ENCODE data around the gene KLF17. TPM values are rescaled to one million over a fixed set of nuclear protein-coding genes. Genes with fewer than 3 reads are reported as not detected.

KLF17 gene
- total and polyA plus RNA-seq, 2 of the 8 experiments (the other 6 are each of a cell fraction or from before 2014, with no cell fraction given) = not detected

DNA sequence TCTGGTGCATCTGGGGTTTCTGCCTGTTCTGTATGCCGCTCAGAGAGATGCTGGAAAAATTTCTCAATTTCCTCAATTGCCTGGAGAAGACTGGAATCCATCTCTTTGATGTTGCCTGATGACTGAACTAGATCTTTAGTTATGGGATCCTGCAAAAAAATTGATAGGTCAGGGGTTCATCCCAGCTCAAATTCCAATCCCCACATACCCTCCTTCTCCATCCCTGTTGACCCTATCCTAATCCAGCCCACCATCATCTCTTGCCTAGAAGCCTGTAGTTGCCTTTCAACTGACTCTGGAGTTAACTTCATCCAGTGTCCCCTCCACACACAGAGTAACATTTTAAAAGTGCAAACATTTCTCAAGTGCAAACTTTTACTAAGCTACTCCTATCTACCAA is 22.9 kb downstream of the KLF17 start, which contains the start of gene KLF18:
KLF18 (minus strand) TSS at position 101 of the 400 bp plus-strand sequence; CDS start at position 101, 0 bp downstream.
- Histone ChIP-seq H2BK15ac (ENCODE audit: low read length) (no peak within 1 kb of the TSS), H3K4me2 (ENCODE audit: insufficient read depth in 1 of 2, low read depth in 2 of 2, low read length in 2 of 2) (no peak within 1 kb of the TSS), H3K4me3 (ENCODE audit: extremely low read depth in 1 of 4, insufficient read depth in 2 of 4, low read depth in 3 of 4, low read length in 4 of 4) (no peak within 1 kb of the TSS), H3K9ac (replicated peaks in 1 of 4; ENCODE audit: extremely low read depth in 1 of 4, low read depth in 3 of 4, low read length in 3 of 4) (no peak within 1 kb of the TSS), H3K4me1 (replicated peaks in 1 of 4; ENCODE audit: control insufficient read depth in 3 of 4, insufficient read depth in 4 of 4, low read length in 3 of 4) (no peaks in the 10 kb centered on the region), H4K91ac (replicated peaks; ENCODE audit: insufficient read length, low read length) (no peak within 1 kb of the TSS), H2BK120ac (replicated peaks; ENCODE audit: low read depth, low read length) (no peak within 1 kb of the TSS), H3K23me2 (ENCODE audit: low read depth, low read length) (no peaks in the 10 kb centered on the region), H4K8ac (ENCODE audit: extremely low read depth, insufficient read depth, low read length) (no peak within 1 kb of the TSS), H3K23ac (ENCODE audit: insufficient read length) (no peak within 1 kb of the TSS), H2BK20ac (ENCODE audit: low read length) (no peak within 1 kb of the TSS), H3K27ac (ENCODE audit: low read depth, low read length) (no peak within 1 kb of the TSS), H3K14ac (ENCODE audit: insufficient read length) (no peak within 1 kb of the TSS), H3K79me2 (ENCODE audit: control insufficient read depth in 1 of 2, insufficient read depth in 2 of 2, low read length in 2 of 2) (no peaks in the 10 kb centered on the region), H2BK12ac (ENCODE audit: low read depth, low read length) (no peak within 1 kb of the TSS), H3K4ac (replicated peaks; ENCODE audit: insufficient read length, low read depth, low read length) (no peak within 1 kb of the TSS), H4K5ac (ENCODE audit: insufficient read length, low read depth, low read length) (no peak within 1 kb of the TSS), H3K36me3 (ENCODE audit: control insufficient read depth in 2 of 4, insufficient read depth in 4 of 4, low read length in 3 of 4) (no peaks in the 10 kb centered on the region), H2AFZ (ENCODE audit: low read length) (no peak within 1 kb of the TSS), H3K18ac (ENCODE audit: extremely low read depth, low read length) (no peak within 1 kb of the TSS; the same call in 1 of the 2 replicates), H3K27me3 (replicated peaks in 1 of 4; ENCODE audit: control insufficient read depth in 3 of 4, extremely low read depth in 1 of 4, insufficient read depth in 3 of 4, low read length in 3 of 4) (no peaks in the 10 kb centered on the region), H3K56ac (replicated peaks; ENCODE audit: insufficient read length, low read depth, low read length) (no peak within 1 kb of the TSS), H3K79me1 (ENCODE audit: low read depth, low read length) (no peaks in the 10 kb centered on the region), H2AK5ac (ENCODE audit: low read depth, low read length) (no peak within 1 kb of the TSS), H2BK5ac (ENCODE audit: low read depth, low read length) (no peak within 1 kb of the TSS), H4K20me1 (replicated peaks in 1 of 2; ENCODE audit: control insufficient read depth in 1 of 2, insufficient read depth in 2 of 2, low read length in 2 of 2) (no peaks in the 10 kb centered on the region), H3K9me3 (ENCODE audit: insufficient read depth in 2 of 2, low read depth in 1 of 2, low read length in 1 of 2) (0 out of 4 replicates have a peak, but pooled peaks cover 0 to 6% of the 10 kb centered on the region in 2 experiments)
- WGBS, 2 experiments (ENCODE audit: extremely low coverage in 1 of 2, insufficient coverage in 1 of 2, insufficient read length in 1 of 2, insufficient replicate concordance in 2 of 2, low coverage in 1 of 2, low lambda C conversion rate in 2 of 2, missing lambda C conversion rate in 1 of 2) = 81% methylated on average over 1 of the region's 1 CpG; no CpG with 5 or more reads in 1 of the 2 experiments
- DNase-seq (ENCODE audit: low read depth in 1 of 2, low spot score in 2 of 2) (no peak), FAIRE-seq (no peak)
- TF ChIP-seq POLR2A (IDR thresholded peaks at IDR 0.05; ENCODE audit: control extremely low read depth in 1 of 2, low read depth in 2 of 2, low read length in 2 of 2) (no peak), SIRT6 (IDR thresholded peaks at IDR 0.05; ENCODE audit: low read length) (no peak)
- ChIA-PET CTCF (ENCODE audit: partially characterized antibody) (interaction anchor here (0.6 to 0.8 kb wide), 2 partner anchors 30 to 56 kb away, joined by 3 read pairs; no protein-coding TSS in a partner anchor), POLR2A (ENCODE audit: partially characterized antibody) (no interaction called here)

All from H1 (cell line).